Stimulated activated CD4-positive, alpha-beta T cell treated with anti-CD3 and anti-CD28 coated beads, TNF-alpha, amount 100 ng/mL, for 24 hours (primary cell): Measurements from ENCODE around the gene RASGRF1.

Experiments
- DNase-seq, 3 experiments: peaks; one replicate each; pipeline ENCODE4 v3.0.0-alpha.2; 2020; ENCODE audit warnings: low read depth in 3 of 3

Gene RASGRF1

DNA sequence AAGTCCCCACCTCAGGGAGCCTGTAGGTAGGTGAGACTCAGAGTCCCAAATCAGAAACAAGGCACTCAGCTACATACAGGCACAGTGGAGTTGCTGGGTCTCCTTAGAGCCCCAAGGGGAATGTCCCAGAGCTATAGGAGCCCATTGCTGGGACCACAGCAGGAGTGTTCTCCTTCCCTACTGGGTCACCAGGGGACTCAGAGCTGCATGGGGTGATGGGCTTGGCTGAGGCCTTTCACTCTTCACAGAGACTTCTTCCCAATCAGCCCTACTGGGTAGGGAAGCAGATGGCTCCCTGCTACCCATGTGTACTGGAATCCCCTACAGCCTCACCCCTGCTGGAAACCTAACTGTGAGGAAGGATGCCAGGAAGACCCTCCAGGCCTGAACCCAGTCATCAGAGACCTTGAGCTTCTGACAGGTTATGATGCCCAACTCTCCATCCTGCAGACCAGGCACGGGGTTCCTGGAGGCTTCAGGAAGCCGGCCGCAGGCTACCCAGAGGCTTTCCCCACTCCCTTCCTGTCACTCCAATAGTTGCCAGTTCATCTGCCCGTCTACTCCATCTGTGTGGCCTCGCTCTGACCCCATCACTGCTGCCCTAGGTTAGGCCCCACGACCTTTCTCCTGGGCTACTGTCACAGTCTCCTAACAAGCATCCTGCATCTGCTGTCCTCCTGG is 24.0 kb downstream of the RASGRF1 start:
- DNase-seq, result no peak

DNA sequence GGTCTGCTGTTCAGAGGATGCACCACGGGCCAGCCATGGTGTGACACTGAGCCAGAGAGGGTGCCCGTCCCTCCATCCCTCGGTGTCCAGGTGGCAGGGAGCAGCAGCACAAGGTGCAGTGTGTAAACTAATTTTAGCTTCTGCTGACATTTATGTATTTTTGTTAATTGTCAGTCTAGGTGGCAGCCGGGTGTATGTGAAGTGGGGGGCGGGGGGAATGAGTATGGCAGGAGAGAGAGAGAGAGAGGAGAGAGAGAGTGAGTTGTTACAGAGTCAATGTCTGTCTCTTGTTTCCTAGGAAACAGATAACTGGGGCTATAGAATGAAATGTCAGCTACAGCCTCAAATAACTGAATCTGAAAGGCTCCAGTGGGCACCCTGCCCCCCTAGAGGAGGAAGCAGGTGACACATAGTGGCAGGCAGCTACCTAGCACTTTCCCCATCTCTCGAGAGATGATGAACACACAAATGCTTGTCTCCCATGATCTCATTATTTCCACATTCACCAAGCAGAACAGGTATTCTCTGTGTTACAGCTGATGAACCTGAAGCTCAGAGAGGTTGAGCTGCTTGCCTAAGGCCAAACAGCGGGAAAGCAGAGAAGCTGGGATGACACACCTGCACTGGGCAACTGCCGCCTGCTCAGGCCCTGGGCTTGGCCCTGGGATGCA is 24.7 kb downstream of the RASGRF1 start:
- no peak for DNase-seq

GRCh38 chr15:79065361-79065705 is 25.2 kb downstream of the RASGRF1 start:
- DNase-seq, result no peak

- DNase-seq, result no peak
These were observed 26.1 kb downstream of the RASGRF1 start for GRCh38 chr15:79064496-79064895.

- no peak for DNase-seq
These were observed 30.4 kb downstream of the RASGRF1 start for GRCh38 chr15:79060175-79060574.

GRCh38 chr15:79059081-79059572 is 31.5 kb downstream of the RASGRF1 start:
- DNase-seq, result no peak

GRCh38 chr15:79058260-79058850 is 32.2 kb downstream of the RASGRF1 start:
- no peak for DNase-seq

DNA sequence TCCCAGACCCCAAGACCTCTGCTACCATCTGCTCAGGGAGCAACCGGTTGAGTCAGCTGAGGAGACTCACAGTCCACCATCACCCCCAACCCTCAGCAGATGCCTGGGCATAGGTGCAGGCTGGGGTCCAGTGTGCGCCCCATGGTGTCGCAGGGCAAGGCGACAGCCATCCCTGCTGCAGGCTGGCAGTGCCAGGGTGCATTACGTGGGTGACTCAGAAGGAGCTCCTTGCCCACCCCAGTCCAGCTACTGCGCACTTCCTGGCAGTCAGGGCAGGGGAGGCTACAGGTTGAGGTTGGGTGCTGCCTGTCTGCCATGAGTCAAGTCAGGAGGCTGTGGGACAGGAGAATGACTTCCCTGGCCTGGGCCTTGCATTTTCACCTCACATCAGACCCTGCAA is 33.5 kb downstream of the RASGRF1 start:
- no peak for DNase-seq

GRCh38 chr15:79054350-79054749 is 36.2 kb downstream of the RASGRF1 start:
- no peak for DNase-seq

- no peak for DNase-seq
These were observed 36.7 kb downstream of the RASGRF1 start for GRCh38 chr15:79053894-79054293.

GRCh38 chr15:79051941-79052731 is 38.4 kb downstream of the RASGRF1 start:
- DNase-seq, result no peak

- DNase-seq, result no peak
These were observed 39.6 kb downstream of the RASGRF1 start for GRCh38 chr15:79051029-79051428.

GRCh38 chr15:79050341-79050740 is 40.2 kb downstream of the RASGRF1 start:
- DNase-seq, result no peak

- no peak for DNase-seq
These were observed 41.2 kb downstream of the RASGRF1 start for GRCh38 chr15:79049416-79049815.

GRCh38 chr15:79047676-79048439 is 42.7 kb downstream of the RASGRF1 start:
- DNase-seq, result no peak

DNA sequence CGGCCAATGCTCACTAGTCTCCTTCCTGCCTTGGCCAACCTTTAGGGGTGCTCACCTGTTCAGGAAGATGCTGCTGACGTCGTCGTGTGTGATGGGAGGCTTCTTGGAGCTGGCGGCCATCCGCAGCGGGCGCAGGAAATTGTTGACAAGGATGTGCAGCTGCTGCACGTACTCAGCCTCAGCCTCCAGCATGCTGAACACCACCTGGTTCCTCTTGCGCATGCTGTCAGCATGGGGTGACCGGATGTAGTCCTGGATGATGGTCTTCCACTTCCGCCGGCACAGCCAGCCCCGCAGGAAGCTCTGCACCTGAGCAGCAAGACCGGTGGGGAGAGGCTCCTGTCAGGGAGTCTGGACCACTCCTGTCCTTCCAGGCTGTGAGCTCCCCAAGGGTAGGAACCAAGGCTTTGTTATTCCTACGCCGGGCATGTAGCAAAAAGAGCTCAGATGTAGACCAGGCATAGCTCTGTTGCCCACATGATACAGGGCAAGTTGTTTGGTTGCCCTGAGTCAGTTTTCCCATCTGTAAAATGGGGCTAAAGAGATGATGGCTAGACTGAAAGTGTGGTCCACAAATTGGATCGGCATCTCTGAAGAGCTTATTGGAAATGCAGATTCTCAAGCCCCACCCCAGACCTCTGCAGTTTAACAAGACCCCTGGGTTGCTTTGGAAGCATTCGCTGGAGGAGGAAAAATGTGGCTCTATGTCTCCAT is 43.7 kb downstream of the RASGRF1 start:
- DNase-seq, result no peak

GRCh38 chr15:79045041-79045440 is 45.5 kb downstream of the RASGRF1 start:
- no peak for DNase-seq

- no peak for DNase-seq
These were observed 48.2 kb downstream of the RASGRF1 start for GRCh38 chr15:79042213-79042928.

GRCh38 chr15:79041601-79042168 is 48.9 kb downstream of the RASGRF1 start:
- DNase-seq, result no peak

DNA sequence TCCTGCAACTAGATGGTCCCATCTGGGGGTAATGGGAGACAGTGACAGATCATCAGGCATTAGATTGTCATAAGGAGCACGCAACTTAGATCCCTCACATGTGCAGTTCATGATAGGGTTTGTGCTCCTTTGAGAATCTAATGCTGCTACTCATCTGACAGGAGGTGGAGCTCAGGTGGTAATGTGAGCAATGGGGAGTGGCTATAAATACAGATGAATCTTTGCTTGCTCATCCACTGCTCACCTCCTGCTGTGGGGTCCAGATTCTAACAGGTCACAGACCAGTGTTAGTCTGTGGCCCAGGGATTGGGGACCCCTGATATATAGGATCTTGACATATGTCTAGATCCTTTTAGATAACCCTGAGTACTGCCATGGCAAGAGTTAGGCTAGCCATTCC is 52.7 kb downstream of the RASGRF1 start:
- DNase-seq, result no peak
